Stimulated activated CD8-positive, alpha-beta memory T cell treated with anti-CD3 and anti-CD28 coated beads, Interleukin-15, amount 100 ng/mL, for 1 hour (primary cell): Measurements from ENCODE around the gene FARP1.

Experiments
- DNase-seq: peaks from one replicate; pipeline ENCODE4 v3.0.0-alpha.2; 2020; ENCODE audit warnings: low read depth

The FARP1 gene, protein sequence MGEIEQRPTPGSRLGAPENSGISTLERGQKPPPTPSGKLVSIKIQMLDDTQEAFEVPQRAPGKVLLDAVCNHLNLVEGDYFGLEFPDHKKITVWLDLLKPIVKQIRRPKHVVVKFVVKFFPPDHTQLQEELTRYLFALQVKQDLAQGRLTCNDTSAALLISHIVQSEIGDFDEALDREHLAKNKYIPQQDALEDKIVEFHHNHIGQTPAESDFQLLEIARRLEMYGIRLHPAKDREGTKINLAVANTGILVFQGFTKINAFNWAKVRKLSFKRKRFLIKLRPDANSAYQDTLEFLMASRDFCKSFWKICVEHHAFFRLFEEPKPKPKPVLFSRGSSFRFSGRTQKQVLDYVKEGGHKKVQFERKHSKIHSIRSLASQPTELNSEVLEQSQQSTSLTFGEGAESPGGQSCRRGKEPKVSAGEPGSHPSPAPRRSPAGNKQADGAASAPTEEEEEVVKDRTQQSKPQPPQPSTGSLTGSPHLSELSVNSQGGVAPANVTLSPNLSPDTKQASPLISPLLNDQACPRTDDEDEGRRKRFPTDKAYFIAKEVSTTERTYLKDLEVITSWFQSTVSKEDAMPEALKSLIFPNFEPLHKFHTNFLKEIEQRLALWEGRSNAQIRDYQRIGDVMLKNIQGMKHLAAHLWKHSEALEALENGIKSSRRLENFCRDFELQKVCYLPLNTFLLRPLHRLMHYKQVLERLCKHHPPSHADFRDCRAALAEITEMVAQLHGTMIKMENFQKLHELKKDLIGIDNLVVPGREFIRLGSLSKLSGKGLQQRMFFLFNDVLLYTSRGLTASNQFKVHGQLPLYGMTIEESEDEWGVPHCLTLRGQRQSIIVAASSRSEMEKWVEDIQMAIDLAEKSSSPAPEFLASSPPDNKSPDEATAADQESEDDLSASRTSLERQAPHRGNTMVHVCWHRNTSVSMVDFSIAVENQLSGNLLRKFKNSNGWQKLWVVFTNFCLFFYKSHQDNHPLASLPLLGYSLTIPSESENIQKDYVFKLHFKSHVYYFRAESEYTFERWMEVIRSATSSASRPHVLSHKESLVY

GRCh38 chr13:98142380-98143156, at the start of gene FARP1:
FARP1 (plus strand) TSS chr13:98143094; CDS start chr13:98213243, 70,149 bp downstream.
- DNase-seq = no peak

- no peak for DNase-seq
Measured at GRCh38 chr13:98094678-98095266, 48.1 kb upstream of the FARP1 start.

GRCh38 chr13:98096059-98096458, 46.8 kb upstream of the FARP1 start:
- DNase-seq = no peak

DNA sequence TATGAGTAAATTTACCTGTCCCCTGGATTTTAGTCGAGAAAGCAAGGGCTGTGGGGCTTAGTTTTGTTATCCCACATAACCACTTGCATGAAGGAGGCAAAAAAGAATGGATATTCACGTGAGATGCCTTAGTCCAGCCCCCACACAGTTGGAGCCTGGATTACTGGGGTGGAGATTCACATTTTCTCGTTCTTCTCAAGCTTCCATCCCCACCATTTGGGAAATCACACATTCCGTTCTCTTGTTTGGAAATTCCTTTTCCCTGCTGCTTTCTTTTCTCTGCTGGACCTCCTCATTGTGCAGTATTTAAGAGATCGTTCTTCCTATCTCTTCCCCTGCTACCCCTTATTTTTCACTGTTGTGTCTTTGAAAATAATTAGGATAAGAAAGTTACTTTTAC, 45.1 kb upstream of the FARP1 start:
- DNase-seq = no peak

GRCh38 chr13:98098516-98098915, 44.4 kb upstream of the FARP1 start:
- no peak for DNase-seq

- no peak for DNase-seq
Measured at GRCh38 chr13:98099627-98100026, 43.3 kb upstream of the FARP1 start.

- no peak for DNase-seq
Measured at GRCh38 chr13:98100481-98100880, 42.4 kb upstream of the FARP1 start.

- no peak for DNase-seq
Measured at GRCh38 chr13:98103531-98103930, 39.4 kb upstream of the FARP1 start.

GRCh38 chr13:98103942-98104880, 38.7 kb upstream of the FARP1 start:
- no peak for DNase-seq

DNA sequence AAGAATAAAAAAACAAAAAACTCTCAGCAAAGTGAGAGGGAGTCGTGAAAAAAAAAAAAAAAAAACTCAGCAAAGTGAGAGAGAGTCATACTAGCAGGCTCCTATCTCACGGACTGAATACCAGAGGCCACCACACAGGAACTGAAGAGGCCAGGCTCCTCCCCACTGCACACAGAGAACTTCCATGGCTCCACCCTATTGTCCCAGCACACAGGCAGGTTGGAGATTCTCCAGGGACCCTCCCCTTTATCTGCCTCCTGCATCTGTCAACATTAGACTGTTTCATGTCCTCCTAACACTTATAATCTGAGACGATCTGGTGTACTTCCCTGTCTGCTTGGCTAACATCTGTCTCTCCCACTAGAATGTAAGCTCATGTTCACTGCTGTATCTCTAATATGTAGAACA, 37.0 kb upstream of the FARP1 start:
- no peak for DNase-seq

GRCh38 chr13:98108341-98108740, 34.6 kb upstream of the FARP1 start:
- DNase-seq = no peak

GRCh38 chr13:98109226-98109853, 33.6 kb upstream of the FARP1 start:
- DNase-seq = no peak

DNA sequence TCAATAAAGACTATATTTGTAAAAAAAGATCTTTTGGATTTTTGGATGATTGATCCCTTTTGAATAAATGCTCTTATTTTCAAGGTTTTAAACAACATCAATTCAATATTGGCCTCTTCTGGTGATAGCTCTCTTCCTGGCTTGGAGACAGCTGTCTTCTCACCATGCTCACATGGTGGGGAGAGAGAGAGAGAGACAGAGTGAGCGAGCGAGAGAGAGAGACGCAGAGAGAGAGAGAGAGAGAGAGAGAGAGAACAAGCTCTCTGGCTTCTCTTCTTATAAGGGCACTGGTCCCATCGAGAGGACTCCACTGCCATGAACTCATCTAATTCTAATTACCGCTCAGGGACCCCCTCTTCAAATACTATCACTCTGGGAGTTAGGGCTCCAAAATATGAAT, 32.1 kb upstream of the FARP1 start:
- DNase-seq = no peak

- DNase-seq = no peak
Measured at GRCh38 chr13:98111168-98112098, 31.5 kb upstream of the FARP1 start.

DNA sequence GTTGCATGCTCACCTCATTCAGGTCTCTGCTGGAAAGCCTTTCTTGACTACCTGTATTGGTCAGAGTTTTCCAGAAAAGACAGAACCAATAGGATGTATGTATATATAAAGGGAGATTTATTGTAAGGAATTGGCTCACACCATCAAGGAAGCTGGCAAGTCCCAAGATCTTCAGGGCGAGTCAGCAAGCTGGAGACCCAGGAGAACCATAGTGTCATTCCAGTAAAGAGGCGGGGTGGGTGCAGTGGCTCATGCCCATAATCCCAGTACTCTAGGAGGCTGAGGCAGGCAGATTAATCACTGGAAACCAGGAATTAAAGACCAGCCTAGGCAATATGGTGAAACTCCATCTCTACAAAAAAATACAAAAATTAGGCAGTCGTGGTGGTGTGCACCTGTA, 30.4 kb upstream of the FARP1 start:
- no peak for DNase-seq

- DNase-seq = no peak
Measured at GRCh38 chr13:98118865-98119264, 24.0 kb upstream of the FARP1 start.

GRCh38 chr13:98123176-98123575, 19.7 kb upstream of the FARP1 start:
- DNase-seq = no peak

DNA sequence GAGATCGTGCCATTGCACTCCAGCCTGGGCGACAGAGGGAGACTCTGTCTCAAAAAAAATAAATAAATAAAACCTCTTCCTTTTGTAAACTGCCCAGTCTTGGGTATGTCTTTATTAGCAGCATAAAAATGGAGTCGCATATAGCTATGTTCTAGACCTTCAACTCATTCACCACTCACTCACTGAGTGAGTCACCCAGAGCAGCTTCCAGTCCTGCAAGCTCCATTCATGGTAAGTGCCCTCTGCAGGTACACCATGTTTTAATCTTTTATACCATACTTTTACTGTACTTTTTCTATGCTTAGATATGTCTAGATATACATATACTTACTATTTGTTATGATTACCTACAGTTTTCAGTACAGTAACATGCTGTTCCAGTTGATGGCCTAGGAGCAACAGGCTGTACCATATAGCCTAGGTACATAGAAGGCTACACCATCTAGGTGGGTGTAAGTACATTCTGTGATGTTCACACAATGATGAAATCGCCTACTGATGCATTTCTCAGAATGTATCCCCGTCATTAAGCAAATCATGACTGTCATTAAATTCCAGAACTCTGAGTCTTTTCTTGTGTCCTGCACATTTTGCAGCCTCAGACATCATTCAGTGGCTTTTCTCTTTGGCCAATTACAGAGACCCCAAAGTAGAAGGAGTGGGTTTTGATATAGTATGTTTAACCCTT, 13.7 kb upstream of the FARP1 start:
- DNase-seq = no peak
